H9 (cell line): Measurements from ENCODE around the gene FBXL20. TPM values are rescaled to one million over a fixed set of nuclear protein-coding genes. Genes with fewer than 3 reads are reported as not detected.

Source experiments
- DNase-seq: peaks from one replicate; pipeline ENCODE4 v3.0.0-alpha.2; 2017
- H2AFZ ChIP-seq: one replicate; pipeline ENCODE4 v1.6.1; 2013; ENCODE audit warnings: mild to moderate bottlenecking, low read length, control low read depth, moderate library complexity
- H2AK5ac ChIP-seq: 2 replicates; pipeline ENCODE4 v1.6.1; 2013; ENCODE audit warnings: low read length, control low read depth, mixed read lengths; ENCODE audit not compliant: insufficient read length
- H2BK120ac ChIP-seq: one replicate; pipeline ENCODE4 v1.6.1; 2013; ENCODE audit warnings: low read depth, mild to moderate bottlenecking, low read length, control low read depth, inconsistent platforms; ENCODE audit not compliant: poor library complexity, severe bottlenecking
- H2BK12ac ChIP-seq: 2 replicates; pipeline ENCODE4 v1.6.1; 2013; ENCODE audit warnings: low read length, control low read depth, mixed read lengths, low read depth; ENCODE audit not compliant: insufficient read length
- H2BK15ac ChIP-seq: 2 replicates; pipeline ENCODE4 v1.6.1; 2013; ENCODE audit warnings: low read depth, low read length, control low read depth
- H2BK20ac ChIP-seq: one replicate; pipeline ENCODE4 v1.6.1; 2013; ENCODE audit warnings: low read depth, mild to moderate bottlenecking, low read length, control low read depth, inconsistent platforms; ENCODE audit not compliant: poor library complexity, severe bottlenecking
- H2BK5ac ChIP-seq: 2 replicates; pipeline ENCODE4 v1.6.1; 2013; ENCODE audit warnings: low read length, control low read depth, mixed read lengths; ENCODE audit not compliant: insufficient read length
- H3K14ac ChIP-seq: 2 replicates; pipeline ENCODE4 v1.6.1; 2013; ENCODE audit warnings: low read length, control low read depth; ENCODE audit not compliant: insufficient read depth
- H3K18ac ChIP-seq: 2 replicates; pipeline ENCODE4 v1.6.1; 2013; ENCODE audit warnings: low read depth, mild to moderate bottlenecking, mixed read lengths, low read length, control low read depth; ENCODE audit not compliant: insufficient read length
- H3K23ac ChIP-seq: 2 replicates; pipeline ENCODE4 v1.6.1; 2013; ENCODE audit warnings: low read length, control low read depth, mixed read lengths, low read depth; ENCODE audit not compliant: insufficient read length
- H3K23me2 ChIP-seq: 2 replicates; pipeline ENCODE4 v1.6.1; 2013; ENCODE audit warnings: low read depth, mild to moderate bottlenecking, mixed read lengths, low read length, control low read depth; ENCODE audit not compliant: insufficient read length, poor library complexity, severe bottlenecking
- H3K27ac ChIP-seq: 2 replicates; pipeline ENCODE4 v1.5.1; 2013; ENCODE audit warnings: low read length, control low read depth, mixed read lengths, low read depth; ENCODE audit not compliant: insufficient read length
- H3K27me3 ChIP-seq: 2 replicates; pipeline ENCODE4 v1.6.1; 2013; ENCODE audit warnings: low read length, control low read depth, inconsistent platforms; ENCODE audit not compliant: insufficient read depth
- H3K4ac ChIP-seq: 2 replicates; pipeline ENCODE4 v1.6.1; 2013; ENCODE audit warnings: low read depth, mild to moderate bottlenecking, control low read depth, inconsistent platforms, low read length, moderate library complexity
- H3K4me1 ChIP-seq: 2 replicates; pipeline ENCODE4 v1.6.1; 2013; ENCODE audit warnings: low read length, control low read depth, inconsistent platforms; ENCODE audit not compliant: insufficient read depth
- H3K4me2 ChIP-seq: 2 replicates; pipeline ENCODE4 v1.6.1; 2013; ENCODE audit warnings: low read length, control low read depth, mixed read lengths; ENCODE audit not compliant: insufficient read length, insufficient read depth
- H3K56ac ChIP-seq: 2 replicates; pipeline ENCODE4 v1.6.1; 2013; ENCODE audit warnings: low read depth, mild to moderate bottlenecking, mixed read lengths, low read length, control low read depth; ENCODE audit not compliant: insufficient read length
- H3K79me1 ChIP-seq: 2 replicates; pipeline ENCODE4 v1.6.1; 2013; ENCODE audit warnings: low read depth, mild to moderate bottlenecking, moderate library complexity, low read length, control low read depth, inconsistent platforms; ENCODE audit not compliant: insufficient read depth, poor library complexity, severe bottlenecking
- H3K79me2 ChIP-seq: 2 replicates; pipeline ENCODE4 v1.6.1; 2013; ENCODE audit warnings: low read length, control low read depth, inconsistent platforms; ENCODE audit not compliant: insufficient read depth
- H3K9ac ChIP-seq: 2 replicates; pipeline ENCODE4 v1.6.1; 2013; ENCODE audit warnings: low read length, control low read depth, mixed read lengths; ENCODE audit not compliant: insufficient read length; ENCODE audit errors: extremely low read depth
- H3K9me3 ChIP-seq: one replicate; pipeline ENCODE4 v1.6.1; 2013; ENCODE audit warnings: low read depth, low read length, inconsistent platforms; ENCODE audit not compliant: control insufficient read depth
- H3T11ph ChIP-seq: one replicate; pipeline ENCODE4 v1.6.1; 2013; ENCODE audit warnings: mild to moderate bottlenecking, low read length, control low read depth, inconsistent platforms
- H4K20me1 ChIP-seq: one replicate; pipeline ENCODE4 v1.6.1; 2013; ENCODE audit not compliant: control insufficient read depth, insufficient read length, insufficient read depth
- H4K5ac ChIP-seq: 2 replicates; pipeline ENCODE4 v1.6.1; 2013; ENCODE audit warnings: low read depth, mild to moderate bottlenecking, mixed read lengths, low read length, control low read depth; ENCODE audit not compliant: insufficient read length
- H4K8ac ChIP-seq: replicated peaks from 2 replicates; pipeline ENCODE4 v1.6.1; 2013; ENCODE audit warnings: low read length, control low read depth, mixed read lengths, low read depth; ENCODE audit not compliant: insufficient read length
- H4K91ac ChIP-seq: 2 replicates; pipeline ENCODE4 v1.6.1; 2013; ENCODE audit warnings: low read depth, mild to moderate bottlenecking, moderate library complexity, mixed read lengths, low read length, control low read depth; ENCODE audit not compliant: insufficient read length
- H3K27ac Mint-ChIP-seq, 3 experiments: 2 replicates in 2 of 3; 3 replicates in 1 of 3; pipeline ENCODE4 v1.8.0; 2020 to 2021; ENCODE audit warnings: mixed read lengths in 3 of 3, mild to moderate bottlenecking in 1 of 3, moderate library complexity in 1 of 3
- H3K27me3 Mint-ChIP-seq: 2 replicates; pipeline ENCODE4 v1.8.0; 2021; ENCODE audit warnings: low read depth, mild to moderate bottlenecking, moderate library complexity, mixed read lengths
- H3K36me3 Mint-ChIP-seq, 3 experiments: 2 replicates in 2 of 3; 3 replicates in 1 of 3; pipeline ENCODE4 v1.8.0; 2020 to 2021; ENCODE audit warnings: low read depth in 3 of 3, mixed read lengths in 3 of 3; ENCODE audit not compliant: insufficient read depth in 1 of 3
- H3K4me1 Mint-ChIP-seq, 2 experiments: 2 replicates each; pipeline ENCODE4 v1.8.0; 2020; ENCODE audit warnings: mixed read lengths in 2 of 2
- H3K4me3 Mint-ChIP-seq, 2 experiments: 2 replicates in 1 of 2; 3 replicates in 1 of 2; pipeline ENCODE4 v1.8.0; 2020 to 2021; ENCODE audit warnings: mild to moderate bottlenecking in 2 of 2, mixed read lengths in 2 of 2, moderate library complexity in 1 of 2
- H3K9me3 Mint-ChIP-seq, 2 experiments: 2 replicates in 1 of 2; 3 replicates in 1 of 2; pipeline ENCODE4 v1.8.0; 2020; ENCODE audit warnings: mild to moderate bottlenecking in 2 of 2, mixed read lengths in 2 of 2, moderate library complexity in 1 of 2
- CTCF ChIP-seq: fragments of 200-600 bp; sonication (generic); conservative IDR thresholded peaks from 3 replicates; pipeline ENCODE4 v1.8.0; 2021; ENCODE audit warnings: antibody characterized with exemption, mild to moderate bottlenecking
- WGBS: extraction: QIAGEN DNeasy Blood & Tissue Kit; methylation state at CpG from one replicate; pipeline ENCODE4 v1.1.7; 2013; ENCODE audit warnings: missing lambda C conversion rate, low lambda C conversion rate, mixed read lengths; ENCODE audit not compliant: insufficient read length; ENCODE audit errors: extremely low coverage; 5-methylcytosine and 5-hydroxymethylcytosine counted together
- total RNA-seq: library from RNA; stranded (reverse); gene quantifications from 2 replicates; pipeline ENCODE4 v1.2.1, GENCODE V29; 2021

FBXL20 gene
- total RNA-seq, 1 experiment from 2014 or later, result 18.4 TPM

- peaks cover 54% of the 10 kb centered on the region for H3K27me3 Mint-ChIP-seq
- H4K5ac ChIP-seq, result no peak overlapping the region
- H3K4me2 ChIP-seq, result no peak overlapping the region
- H3K79me1 ChIP-seq, result no peaks in the 10 kb centered on the region
- H3K27me3 ChIP-seq, result no peaks in the 10 kb centered on the region; the same call in 1 of the 2 replicates
- H3K27ac ChIP-seq, result no peak overlapping the region
- H2BK15ac ChIP-seq, result no peak overlapping the region
- no peak overlapping the region for H3K56ac ChIP-seq
- H3K79me2 ChIP-seq, result no peaks in the 10 kb centered on the region
- no peak overlapping the region for H3K18ac ChIP-seq
- no peak overlapping the region for H2BK5ac ChIP-seq
- H3K4me1 ChIP-seq, result no peaks in the 10 kb centered on the region; the same call in 1 of the 2 replicates
- no peaks in the 10 kb centered on the region; a peak in 2 of 7 replicates for H3K36me3 Mint-ChIP-seq
- no peak overlapping the region for H2BK120ac ChIP-seq
- H3K4me3 Mint-ChIP-seq, result no peak overlapping the region; a peak in 1 of 5 replicates
- H3K23ac ChIP-seq, result no peak overlapping the region
- no peak overlapping the region for H2BK20ac ChIP-seq
- H4K91ac ChIP-seq, result no peak overlapping the region
- H2BK12ac ChIP-seq, result no peak overlapping the region
- peaks cover 6% of the 10 kb centered on the region for H3K23me2 ChIP-seq
- H3K9me3 ChIP-seq, result no peaks in the 10 kb centered on the region
- H4K8ac ChIP-seq, result no peak overlapping the region
- no peak overlapping the region for H3K14ac ChIP-seq
- H3T11ph ChIP-seq, result no peak overlapping the region
- no peak overlapping the region for H3K9ac ChIP-seq
- H3K27ac Mint-ChIP-seq, result no peak overlapping the region; a peak in 2 of 7 replicates
- DNase-seq, result no peak
- TF ChIP-seq CTCF, result no peak
- no peaks in the 10 kb centered on the region for H3K9me3 Mint-ChIP-seq
- H3K4ac ChIP-seq, result no peak overlapping the region
- H4K20me1 ChIP-seq, result no peaks in the 10 kb centered on the region
- H2AFZ ChIP-seq, result no peak overlapping the region
- peaks cover 21 to 41% of the 10 kb centered on the region in 2 experiments for H3K4me1 Mint-ChIP-seq
- H2AK5ac ChIP-seq, result no peak overlapping the region
- WGBS, result no CpG with 5 or more reads among the region's 9 CpGs
These were observed 187.6 kb downstream of the FBXL20 start for GRCh38 chr17:39213852-39214251.
